A673 (cell line): Measurements from ENCODE around the gene KANSL1L.

ENCODE experiments used
- EZH2 ChIP-seq: fragments of 200-600 bp; sonication (generic); IDR thresholded peaks from 2 replicates; pipeline ENCODE4 v1.6.1; 2017; ENCODE audit warnings: borderline replicate concordance, low read depth, mild to moderate bottlenecking, mixed read lengths, antibody characterized with exemption, low read length; ENCODE audit not compliant: poor library complexity, severe bottlenecking
- TF ChIP-seq, protein P1 (sequence below): fragments of 300-800, 200-600 bp; sonication (generic); conservative IDR thresholded peaks from 2 replicates; pipeline ENCODE4 v1.5.1; 2017; ENCODE audit warnings: low read depth, mild to moderate bottlenecking, antibody characterized with exemption, low read length, moderate library complexity, mixed read lengths

GRCh38 chr2:210099940-210100339, 71.3 kb downstream of the KANSL1L start:
- TF ChIP-seq, protein P1, sequence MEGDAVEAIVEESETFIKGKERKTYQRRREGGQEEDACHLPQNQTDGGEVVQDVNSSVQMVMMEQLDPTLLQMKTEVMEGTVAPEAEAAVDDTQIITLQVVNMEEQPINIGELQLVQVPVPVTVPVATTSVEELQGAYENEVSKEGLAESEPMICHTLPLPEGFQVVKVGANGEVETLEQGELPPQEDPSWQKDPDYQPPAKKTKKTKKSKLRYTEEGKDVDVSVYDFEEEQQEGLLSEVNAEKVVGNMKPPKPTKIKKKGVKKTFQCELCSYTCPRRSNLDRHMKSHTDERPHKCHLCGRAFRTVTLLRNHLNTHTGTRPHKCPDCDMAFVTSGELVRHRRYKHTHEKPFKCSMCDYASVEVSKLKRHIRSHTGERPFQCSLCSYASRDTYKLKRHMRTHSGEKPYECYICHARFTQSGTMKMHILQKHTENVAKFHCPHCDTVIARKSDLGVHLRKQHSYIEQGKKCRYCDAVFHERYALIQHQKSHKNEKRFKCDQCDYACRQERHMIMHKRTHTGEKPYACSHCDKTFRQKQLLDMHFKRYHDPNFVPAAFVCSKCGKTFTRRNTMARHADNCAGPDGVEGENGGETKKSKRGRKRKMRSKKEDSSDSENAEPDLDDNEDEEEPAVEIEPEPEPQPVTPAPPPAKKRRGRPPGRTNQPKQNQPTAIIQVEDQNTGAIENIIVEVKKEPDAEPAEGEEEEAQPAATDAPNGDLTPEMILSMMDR = no peak
- no peak for TF ChIP-seq EZH2
